Keratinocyte (primary cell): ENCODE results near the gene ARX. TPM values are rescaled to one million over a fixed set of nuclear protein-coding genes. Genes with fewer than 3 reads are reported as not detected.

Experiments used
- DNase-seq: peaks from one replicate; pipeline ENCODE4 v3.0.0-alpha.2; 2011; ENCODE audit warnings: low read depth, missing footprints, low spot score
- FAIRE-seq: peaks from 2 replicates; lab custom pipeline; 2011; peaks lifted over from hg19 to GRCh38; lab: Jason Lieb, UNC
- H2AFZ ChIP-seq: 2 replicates; pipeline ENCODE4 v1.6.0; 2012; ENCODE audit warnings: low read length, control low read depth, inconsistent platforms; ENCODE audit not compliant: control insufficient read depth
- H3K27ac ChIP-seq: 2 replicates; pipeline ENCODE4 v1.5.1; 2011; ENCODE audit warnings: low read length; ENCODE audit not compliant: control insufficient read depth, insufficient read depth
- H3K27me3 ChIP-seq: 3 replicates; pipeline ENCODE4 v1.6.0; 2011; ENCODE audit warnings: low read length; ENCODE audit not compliant: control insufficient read depth, insufficient read depth; ENCODE audit errors: extremely low read depth
- H3K36me3 ChIP-seq, 2 experiments: 2 replicates in 1 of 2; 3 replicates in 1 of 2; pipeline ENCODE4 v1.5.1; 2011; ENCODE audit warnings: low read length in 2 of 2, mild to moderate bottlenecking in 1 of 2; ENCODE audit not compliant: control insufficient read depth in 2 of 2, insufficient read depth in 2 of 2; ENCODE audit errors: extremely low read depth in 1 of 2
- H3K4me1 ChIP-seq: 3 replicates; pipeline ENCODE4 v1.5.1; 2011; ENCODE audit warnings: low read length; ENCODE audit not compliant: control insufficient read depth, insufficient read depth; ENCODE audit errors: extremely low read depth
- H3K4me2 ChIP-seq: 3 replicates; pipeline ENCODE4 v1.6.0; 2011; ENCODE audit warnings: low read depth, low read length; ENCODE audit not compliant: control insufficient read depth, insufficient read depth; ENCODE audit errors: extremely low read depth
- H3K4me3 ChIP-seq, 3 experiments: fragments of 200-600 bp in 1 of 3; sonication (generic) in 1 of 3; 2 replicates in 2 of 3; 3 replicates in 1 of 3; pipeline ENCODE4 v1.5.1; 2011 to 2016; ENCODE audit warnings: low read length in 3 of 3, mild to moderate bottlenecking in 3 of 3, control low read depth in 2 of 3, inconsistent platforms in 1 of 3, low read depth in 1 of 3, mixed read lengths in 1 of 3, mixed run types in 1 of 3, moderate library complexity in 1 of 3; ENCODE audit not compliant: control insufficient read depth in 2 of 3, insufficient read depth in 2 of 3; ENCODE audit errors: extremely low read depth in 1 of 3
- H3K79me2 ChIP-seq: 2 replicates; pipeline ENCODE4 v1.6.0; 2012; ENCODE audit warnings: low read length; ENCODE audit not compliant: control insufficient read depth, insufficient read depth
- H3K9ac ChIP-seq: 3 replicates; pipeline ENCODE4 v1.6.0; 2011; ENCODE audit warnings: low read length; ENCODE audit not compliant: control insufficient read depth, insufficient read depth; ENCODE audit errors: extremely low read depth
- H3K9me1 ChIP-seq: 3 replicates; pipeline ENCODE4 v1.6.0; 2011; ENCODE audit warnings: low read length; ENCODE audit not compliant: control insufficient read depth, insufficient read depth; ENCODE audit errors: extremely low read depth
- H3K9me3 ChIP-seq: 2 replicates; pipeline ENCODE4 v1.5.1; 2012; ENCODE audit warnings: low read depth, low read length; ENCODE audit not compliant: control insufficient read depth
- H4K20me1 ChIP-seq: 3 replicates; pipeline ENCODE4 v1.6.0; 2011; ENCODE audit warnings: low read length; ENCODE audit not compliant: control insufficient read depth, insufficient read depth; ENCODE audit errors: extremely low read depth
- CTCF ChIP-seq, 3 experiments: IDR thresholded peaks in 1 of 3; conservative IDR thresholded peaks in 1 of 3; optimal IDR thresholded peaks in 1 of 3; 2 replicates in 2 of 3; 3 replicates in 1 of 3; pipeline versions ENCODE3 to v1.5.1; 2011; ENCODE audit warnings: low read length in 3 of 3, mild to moderate bottlenecking in 3 of 3, moderate library complexity in 2 of 3, control low read depth in 1 of 3, inconsistent platforms in 1 of 3; ENCODE audit not compliant: insufficient read depth in 2 of 3; ENCODE audit errors: extremely low read depth in 1 of 3
- EZH2 ChIP-seq: IDR thresholded peaks from one replicate; pipeline ENCODE4 v1.6.1; 2012; ENCODE audit warnings: inconsistent platforms, mild to moderate bottlenecking, low read length, moderate library complexity
- dilution Hi-C: fragments of 300-500 bp; cut with MboI; formaldehyde crosslinking; loops from one replicate; pipeline ENCODE4 v1.7.0; 2020; ENCODE audit warnings: low sequenced_read_pairs; ENCODE audit not compliant: extremely low pct_ligation_motif_present
- polyA plus RNA-seq, 5 experiments: library from polyadenylated mRNA; depleted of rRNA in 3 of 5; stranded (reverse) in 3 of 5; stranded (forward) in 1 of 5; unstranded in 1 of 5; fragments of >200 nt; gene quantifications; 1 replicate in 1 of 5; 2 replicates in 3 of 5; 3 replicates in 1 of 5; pipeline versions ENCODE4 v1.2.1 to v1.2.3, GENCODE V29; 2011 to 2012; ENCODE audit warnings: missing spikeins in 2 of 5, low read depth in 1 of 5, low replicate concordance in 1 of 5
- small RNA-seq, 3 experiments: library from RNA; depleted of rRNA; stranded (forward); fragments of <200 nt; gene quantifications; one replicate each; pipeline ENCODE3, GENCODE V24; 2012; ENCODE audit warnings: low read depth in 3 of 3, low replicate concordance in 1 of 3; ENCODE audit not compliant: insufficient read length in 3 of 3

ARX gene
- polyA plus RNA-seq, 1 donor (not counting 4 experiments of a cell fraction or from before 2014, with no cell fraction given): not detected

- Histone ChIP-seq H3K4me1 (no peaks in the 10 kb centered on the region), H3K36me3 (no peaks in the 10 kb centered on the region), H3K4me3 (no peak overlapping the region), H3K27me3 (no peaks in the 10 kb centered on the region), H3K4me2 (no peak overlapping the region), H2AFZ (no peak overlapping the region), H3K27ac (no peak overlapping the region), H4K20me1 (no peaks in the 10 kb centered on the region), H3K9me1 (no peaks in the 10 kb centered on the region), H3K9ac (no peak overlapping the region), H3K9me3 (no peaks in the 10 kb centered on the region), H3K79me2 (no peaks in the 10 kb centered on the region)
- dilution Hi-C loops: no loop called here
- no peak for TF ChIP-seq EZH2
- TF ChIP-seq CTCF (optimal IDR thresholded peaks at IDR 0.05 in 1 of 3, IDR thresholded peaks at IDR 0.05 in 1 of 3, conservative IDR thresholded peaks at IDR 0.05 in 1 of 3; ENCODE audit: extremely low read depth in 1 of 3, insufficient read depth in 2 of 3, low read length in 3 of 3): no peak
- DNase-seq: no peak
- no peak for FAIRE-seq
These were observed 60.3 kb downstream of the ARX start for GRCh38 chrX:24955372-24955930.

GRCh38 chrX:24954732-24955131 is 61.0 kb downstream of the ARX start:
- Histone ChIP-seq H3K27me3 (no peaks in the 10 kb centered on the region), H3K27ac (no peak overlapping the region), H3K4me1 (no peaks in the 10 kb centered on the region), H3K4me3 (no peak overlapping the region), H3K36me3 (no peaks in the 10 kb centered on the region), H4K20me1 (no peaks in the 10 kb centered on the region), H3K9me1 (no peaks in the 10 kb centered on the region), H3K4me2 (no peak overlapping the region), H3K9me3 (no peaks in the 10 kb centered on the region), H3K79me2 (no peaks in the 10 kb centered on the region), H2AFZ (no peak overlapping the region), H3K9ac (no peak overlapping the region)
- FAIRE-seq (no peak), DNase-seq (no peak)
- dilution Hi-C loops: no loop called here
- no peak for TF ChIP-seq CTCF (optimal IDR thresholded peaks at IDR 0.05 in 1 of 3, IDR thresholded peaks at IDR 0.05 in 1 of 3, conservative IDR thresholded peaks at IDR 0.05 in 1 of 3; ENCODE audit: extremely low read depth in 1 of 3, insufficient read depth in 2 of 3, low read length in 3 of 3)
- TF ChIP-seq EZH2: no peak

Small RNAs within 50 kb of the gene (small RNA-seq; reads per million reads assigned to genes)
- gene RN7SL91P: 0 reads per million in 3 experiments
